HG03442 (cell line): Measurements from ENCODE around the gene HID1.
"Not testable (repeated sequence)": the region's sequence is repeated elsewhere in the genome, so short reads cannot be mapped to it uniquely, and the experiment has no call there.

Source experiments
- ATAC-seq: cut with Tn5 transposase; IDR thresholded peaks from one replicate; pipeline ENCODE4 v1.9.1; 2021; ENCODE audit warnings: mild to moderate bottlenecking, moderate library complexity; ENCODE audit not compliant: unreplicated experiment

HID1 gene

GRCh38 chr17:74923538-74924249 lies 48.9 kb downstream of the HID1 start:
- no peak for ATAC-seq

- no peak for ATAC-seq
Observed at GRCh38 chr17:74922694-74923537, 49.6 kb downstream of the HID1 start, which contains the start of gene USH1G. USH1G (minus strand) TSS chr17:74923255; CDS start chr17:74923073, 182 bp downstream.

- no peak for ATAC-seq
Observed at GRCh38 chr17:74922172-74922571, 50.4 kb downstream of the HID1 start.

GRCh38 chr17:74921769-74922168 lies 50.8 kb downstream of the HID1 start:
- no peak for ATAC-seq

GRCh38 chr17:74921026-74921681 lies 51.4 kb downstream of the HID1 start:
- ATAC-seq: no peak

- no peak for ATAC-seq
Observed at GRCh38 chr17:74920642-74921025, 51.9 kb downstream of the HID1 start.

- ATAC-seq: no peak
Observed at GRCh38 chr17:74920306-74920620, 52.3 kb downstream of the HID1 start.

- ATAC-seq: no peak
Observed at GRCh38 chr17:74919440-74920305, 52.9 kb downstream of the HID1 start.

- ATAC-seq: no peak
Observed at GRCh38 chr17:74918906-74919305, 53.7 kb downstream of the HID1 start.

GRCh38 chr17:74917430-74917829 lies 55.1 kb downstream of the HID1 start:
- no peak for ATAC-seq

- no peak for ATAC-seq
Observed at GRCh38 chr17:74916851-74917199, 55.7 kb downstream of the HID1 start.

- ATAC-seq: no peak
Observed at GRCh38 chr17:74916136-74916850, 56.3 kb downstream of the HID1 start.

GRCh38 chr17:74911423-74911822 lies 61.1 kb downstream of the HID1 start:
- ATAC-seq: not testable (repeated sequence)

- ATAC-seq: not testable (repeated sequence)
Observed at GRCh38 chr17:74909097-74909496, 63.5 kb downstream of the HID1 start.

GRCh38 chr17:74907012-74907411 lies 65.5 kb downstream of the HID1 start:
- ATAC-seq: no peak

GRCh38 chr17:74906214-74906793 lies 66.3 kb downstream of the HID1 start:
- not testable (repeated sequence) for ATAC-seq

GRCh38 chr17:74904687-74905409 lies 67.7 kb downstream of the HID1 start:
- no peak for ATAC-seq

GRCh38 chr17:74903671-74904070 lies 68.9 kb downstream of the HID1 start:
- ATAC-seq: no peak

GRCh38 chr17:74903034-74903433 lies 69.5 kb downstream of the HID1 start:
- ATAC-seq: no peak
